Activated CD4-positive, alpha-beta T cell treated with anti-CD3 and anti-CD28 coated beads, Interleukin-2, amount 10 ng/mL, durations not matched to agents 7 days and 5 days (primary cell): ENCODE measurements around the gene OTOP1. TPM values are rescaled to one million over a fixed set of nuclear protein-coding genes. Genes with fewer than 3 reads are reported as not detected.
"Not testable (repeated sequence)": the region's sequence is repeated elsewhere in the genome, so short reads cannot be mapped to it uniquely, and the experiment has no call there.

Experiments used
- CTCF ChIA-PET: fragments of 350-600 bp; sonication (Branson Sonifier 250); formaldehyde crosslinking; loops from one replicate; lab custom pipeline; 2021; ENCODE audit warnings: antibody characterized with exemption; lab: Charles Lee
- POLR2A ChIA-PET: fragments of 350-600 bp; sonication (Branson Sonifier 250); formaldehyde crosslinking; loops from one replicate; lab custom pipeline; 2021; ENCODE audit warnings: antibody characterized with exemption; lab: Charles Lee
- DNase-seq: peaks from one replicate; pipeline ENCODE4 v3.0.0-alpha.2; 2020
- H3K27ac Mint-ChIP-seq: one replicate; pipeline ENCODE4 v1.8.0; 2021; ENCODE audit warnings: mild to moderate bottlenecking, moderate library complexity, mixed read lengths
- H3K27me3 Mint-ChIP-seq: one replicate; pipeline ENCODE4 v1.8.0; 2021; ENCODE audit warnings: mixed read lengths
- H3K36me3 Mint-ChIP-seq: one replicate; pipeline ENCODE4 v1.8.0; 2021; ENCODE audit warnings: low read depth, mixed read lengths
- H3K4me1 Mint-ChIP-seq: one replicate; pipeline ENCODE4 v1.8.0; 2021; ENCODE audit warnings: mixed read lengths
- H3K4me3 Mint-ChIP-seq: one replicate; pipeline ENCODE4 v1.8.0; 2021; ENCODE audit warnings: mild to moderate bottlenecking, moderate library complexity, mixed read lengths
- H3K9me3 Mint-ChIP-seq: one replicate; pipeline ENCODE4 v1.8.0; 2021; ENCODE audit warnings: mixed read lengths
- total RNA-seq, 2 experiments: library from RNA; stranded (reverse); gene quantifications; one replicate each; pipeline ENCODE4 v1.2.3, GENCODE V29; 2021

The OTOP1 gene, protein sequence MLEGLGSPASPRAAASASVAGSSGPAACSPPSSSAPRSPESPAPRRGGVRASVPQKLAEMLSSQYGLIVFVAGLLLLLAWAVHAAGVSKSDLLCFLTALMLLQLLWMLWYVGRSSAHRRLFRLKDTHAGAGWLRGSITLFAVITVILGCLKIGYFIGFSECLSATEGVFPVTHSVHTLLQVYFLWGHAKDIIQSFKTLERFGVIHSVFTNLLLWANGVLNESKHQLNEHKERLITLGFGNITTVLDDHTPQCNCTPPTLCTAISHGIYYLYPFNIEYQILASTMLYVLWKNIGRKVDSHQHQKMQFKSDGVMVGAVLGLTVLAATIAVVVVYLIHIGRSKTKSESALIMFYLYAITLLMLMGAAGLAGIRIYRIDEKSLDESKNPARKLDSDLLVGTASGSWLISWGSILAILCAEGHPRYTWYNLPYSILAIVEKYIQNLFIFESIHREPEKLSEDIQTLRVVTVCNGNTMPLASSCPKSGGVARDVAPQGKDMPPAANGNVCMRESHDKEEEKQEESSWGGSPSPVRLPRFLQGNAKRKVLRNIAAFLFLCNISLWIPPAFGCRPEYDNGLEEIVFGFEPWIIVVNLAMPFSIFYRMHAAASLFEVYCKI
- total RNA-seq = not detected

DNA sequence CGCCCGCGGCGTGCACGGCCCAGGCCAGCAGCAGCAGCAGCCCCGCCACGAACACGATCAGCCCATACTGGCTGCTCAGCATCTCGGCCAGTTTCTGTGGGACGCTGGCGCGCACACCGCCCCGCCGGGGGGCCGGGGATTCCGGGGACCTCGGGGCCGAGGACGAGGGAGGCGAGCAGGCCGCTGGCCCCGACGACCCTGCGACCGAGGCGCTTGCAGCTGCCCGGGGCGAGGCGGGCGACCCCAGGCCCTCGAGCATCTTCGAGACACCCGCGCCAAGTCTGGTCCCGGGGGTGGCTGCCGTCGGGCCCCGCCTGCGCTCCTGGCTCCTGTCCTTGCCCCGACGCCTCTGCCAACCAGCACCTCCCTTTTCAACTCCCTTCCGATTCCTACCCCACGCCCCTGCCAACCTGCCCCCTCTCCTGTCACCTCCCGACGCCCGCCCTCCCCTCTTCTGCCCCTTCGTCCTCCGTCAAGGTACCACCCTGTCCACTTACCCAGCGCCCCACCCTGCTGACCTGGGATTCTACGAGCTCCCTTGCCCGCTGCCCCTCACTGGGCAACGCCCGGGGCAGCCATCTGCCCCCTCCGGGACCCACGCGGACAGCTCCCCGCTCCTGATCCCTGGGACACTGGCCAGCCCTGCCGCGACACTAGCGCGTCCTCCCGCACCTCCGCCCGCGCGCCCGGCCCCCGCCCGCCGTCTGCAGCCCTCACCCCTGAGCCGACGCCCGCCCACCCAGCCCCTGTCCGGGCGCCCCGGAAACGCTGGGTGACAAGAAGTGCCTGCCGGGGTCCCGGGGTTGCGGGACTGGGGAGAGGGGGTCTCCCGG is at the start of gene OTOP1:
Gene OTOP1, minus strand, starts transcription at position 324 of the 833 bp plus-strand sequence. Its CDS starts 65 bp downstream, at position 259.
- Mint-ChIP-seq H3K4me1 (peaks cover 6% of the 10 kb centered on the region), H3K27ac (no peak within 1 kb of the TSS), H3K36me3 (peaks cover 3% of the 10 kb centered on the region), H3K27me3 (peaks cover 65% of the 10 kb centered on the region), H3K9me3 (no peaks in the 10 kb centered on the region), H3K4me3 (no peak within 1 kb of the TSS)
- no peak for DNase-seq
- ChIA-PET CTCF (no interaction called here), POLR2A (no interaction called here)

DNA sequence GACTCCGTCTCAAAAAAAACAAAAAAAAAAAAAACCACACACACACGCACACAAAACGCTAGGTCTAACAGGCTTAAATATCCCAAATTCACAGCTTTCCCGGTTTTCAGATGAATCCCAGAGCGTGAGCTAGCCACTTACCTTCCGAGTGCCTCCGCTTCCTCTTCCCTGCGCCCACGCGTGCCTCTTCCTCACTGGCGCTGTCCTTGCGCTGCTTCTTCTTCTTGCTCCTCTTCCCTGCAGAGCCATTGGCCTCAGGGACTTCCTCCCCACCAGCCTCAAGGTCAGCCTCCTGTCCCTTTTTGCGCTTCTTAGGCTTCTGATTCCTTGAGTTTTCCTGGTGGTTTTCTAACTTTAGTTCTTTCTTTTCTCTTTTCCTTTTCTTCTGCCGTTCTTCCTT is 47.5 kb upstream of the OTOP1 start:
- no peak for DNase-seq
- Mint-ChIP-seq H3K4me3 (no peak overlapping the region), H3K27ac (no peak overlapping the region), H3K36me3 (peaks cover 48% of the 10 kb centered on the region), H3K27me3 (no peaks in the 10 kb centered on the region), H3K4me1 (peaks cover 20% of the 10 kb centered on the region), H3K9me3 (no peaks in the 10 kb centered on the region)
- ChIA-PET CTCF (interaction anchor here (1.2 kb wide), 1 partner anchor 26 kb away, joined by 3 read pairs; the partner anchor contains the start of gene TMEM128), POLR2A (interaction anchor here (1.0 kb wide), 1 partner anchor 29 kb away, joined by 3 read pairs; no protein-coding TSS in a partner anchor)

DNA sequence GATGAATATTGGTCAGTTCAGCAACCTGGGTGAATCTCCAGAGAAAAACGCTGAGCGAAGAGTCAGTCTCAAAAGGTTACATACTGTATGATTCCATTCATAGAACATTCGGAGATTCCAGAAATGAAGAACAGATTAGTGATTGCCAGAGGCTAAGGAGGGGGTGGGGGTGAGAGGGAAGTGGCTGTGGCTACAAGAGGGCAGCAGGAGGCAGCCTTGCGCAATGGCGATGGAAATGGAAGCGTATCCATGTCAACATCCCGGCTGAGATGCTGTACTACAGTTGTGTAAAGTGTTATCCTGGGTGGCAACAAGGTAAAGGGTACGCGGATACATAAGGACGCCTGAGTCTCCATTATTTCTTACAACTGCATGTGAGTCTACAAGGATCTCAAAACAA is 45.2 kb upstream of the OTOP1 start:
- CTCF ChIA-PET = no interaction called here
- Mint-ChIP-seq H3K36me3 (peaks cover 51% of the 10 kb centered on the region), H3K4me1 (peaks cover 28% of the 10 kb centered on the region), H3K4me3 (no peak overlapping the region), H3K9me3 (no peaks in the 10 kb centered on the region), H3K27me3 (no peaks in the 10 kb centered on the region), H3K27ac (peak overlapping the region; percentile 20)
- POLR2A ChIA-PET = no interaction called here
- DNase-seq = no peak

DNA sequence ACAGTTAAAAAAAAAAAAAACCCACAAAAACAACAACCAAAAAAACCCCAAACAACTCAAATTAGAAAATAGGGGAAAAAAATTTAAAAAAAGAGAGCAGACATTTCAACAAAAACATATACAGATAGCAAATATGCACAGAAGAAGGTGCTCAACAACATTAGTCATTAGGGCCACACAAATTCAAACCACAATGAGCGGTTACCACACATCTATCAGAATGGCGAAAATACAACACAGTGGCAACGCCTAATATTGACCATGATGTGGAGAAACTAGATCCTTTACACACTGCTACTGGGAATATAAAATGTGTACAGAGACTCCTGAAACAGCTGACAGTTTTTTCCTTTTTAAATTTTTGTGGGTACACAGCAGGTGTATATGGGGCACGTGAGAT is 43.8 kb upstream of the OTOP1 start:
- peaks cover 54% of the 10 kb centered on the region for H3K36me3 Mint-ChIP-seq
- H3K27me3 Mint-ChIP-seq = no peaks in the 10 kb centered on the region
- CTCF ChIA-PET = interaction anchor here (0.9 to 2.3 kb wide), 3 partner anchors 22 to 69 kb away, joined by 3 to 8 read pairs (median 3); partner anchors contain the start of gene TMEM128
- H3K27ac Mint-ChIP-seq = peak overlapping the region; percentile 87
- no peak for DNase-seq
- peaks cover 28% of the 10 kb centered on the region for H3K4me1 Mint-ChIP-seq
- H3K4me3 Mint-ChIP-seq = peak overlapping the region; percentile 25
- POLR2A ChIA-PET = no interaction called here
- peaks cover 2% of the 10 kb centered on the region for H3K9me3 Mint-ChIP-seq

DNA sequence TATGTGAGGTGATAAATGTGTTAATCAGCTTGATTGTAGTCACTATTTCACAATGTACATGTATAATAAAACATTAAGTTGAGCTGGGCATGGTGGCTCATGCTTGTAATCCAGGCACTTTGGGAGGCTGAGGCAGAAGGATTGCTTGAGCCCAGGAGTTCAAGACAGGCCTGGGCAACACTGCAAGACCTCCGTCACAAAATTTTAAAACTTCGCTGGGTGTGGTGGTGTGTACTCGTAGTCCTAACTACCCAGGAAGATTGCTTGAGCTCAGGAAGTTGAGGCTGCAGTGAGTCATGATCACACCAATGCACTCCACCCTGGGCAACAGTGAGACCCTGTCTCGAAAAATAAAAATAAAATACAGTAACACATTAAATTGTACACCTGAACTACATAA is 43.1 kb upstream of the OTOP1 start:
- no peaks in the 10 kb centered on the region for H3K27me3 Mint-ChIP-seq
- ChIA-PET POLR2A (no interaction called here), CTCF (interaction anchor here (0.9 to 2.3 kb wide), 3 partner anchors 21 to 69 kb away, joined by 3 to 8 read pairs (median 3); partner anchors contain the start of gene TMEM128)
- H3K4me1 Mint-ChIP-seq = peaks cover 28% of the 10 kb centered on the region
- peak overlapping the region; percentile 87 for H3K27ac Mint-ChIP-seq
- peak overlapping the region; percentile 0 for H3K4me3 Mint-ChIP-seq
- H3K9me3 Mint-ChIP-seq = peaks cover 2% of the 10 kb centered on the region
- no peak for DNase-seq
- peaks cover 49% of the 10 kb centered on the region for H3K36me3 Mint-ChIP-seq

DNA sequence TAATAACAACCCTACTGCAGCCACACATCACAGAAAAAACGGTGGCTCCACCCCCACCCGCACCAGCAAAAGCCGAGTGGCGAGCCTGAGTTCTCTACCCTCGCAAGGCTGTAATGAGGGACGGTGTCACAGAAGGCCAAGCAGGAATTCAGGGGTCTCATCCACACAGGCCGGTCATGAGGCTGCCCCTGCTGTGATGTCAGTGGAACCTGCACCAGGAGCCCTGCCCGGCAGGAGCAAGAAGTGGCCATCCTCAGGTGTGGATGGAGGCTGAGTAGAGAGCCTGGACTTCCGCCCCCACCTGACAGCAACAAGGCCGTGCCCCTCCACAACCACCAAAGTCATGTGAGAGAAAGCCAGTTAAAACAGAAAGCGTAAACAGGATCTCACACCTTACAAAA is 42.6 kb upstream of the OTOP1 start:
- H3K36me3 Mint-ChIP-seq = peaks cover 43% of the 10 kb centered on the region
- peaks cover 28% of the 10 kb centered on the region for H3K4me1 Mint-ChIP-seq
- POLR2A ChIA-PET = no interaction called here
- H3K27me3 Mint-ChIP-seq = no peaks in the 10 kb centered on the region
- CTCF ChIA-PET = interaction anchor here (0.7 to 2.3 kb wide), 4 partner anchors 8 to 70 kb away, joined by 3 to 8 read pairs (median 3); partner anchors contain the start of gene TMEM128
- peak overlapping the region; percentile 87 for H3K27ac Mint-ChIP-seq
- DNase-seq = no peak
- peak overlapping the region; percentile 0 for H3K4me3 Mint-ChIP-seq
- peaks cover 2% of the 10 kb centered on the region for H3K9me3 Mint-ChIP-seq

DNA sequence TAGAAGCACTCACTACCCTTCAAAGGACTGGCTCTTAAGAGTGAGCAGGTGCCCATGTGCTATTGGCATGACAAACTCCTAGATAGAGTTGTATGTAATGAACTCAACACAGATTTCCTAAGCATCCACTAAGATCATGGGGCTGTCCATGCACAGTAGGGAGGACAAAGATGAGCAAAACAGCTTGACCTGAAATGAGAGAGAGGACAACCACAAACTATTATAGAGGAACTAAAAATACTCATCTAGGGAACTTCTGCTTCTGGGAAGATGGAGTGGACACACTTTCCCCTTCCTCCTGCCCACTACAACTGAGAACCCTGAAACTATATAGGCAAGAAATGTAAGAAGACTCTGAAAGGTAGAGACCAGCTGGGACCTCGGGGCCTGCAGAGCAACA is 42.0 kb upstream of the OTOP1 start:
- no peak for DNase-seq
- H3K27ac Mint-ChIP-seq = peak overlapping the region; percentile 87
- H3K36me3 Mint-ChIP-seq = peaks cover 41% of the 10 kb centered on the region
- no peaks in the 10 kb centered on the region for H3K27me3 Mint-ChIP-seq
- POLR2A ChIA-PET = no interaction called here
- H3K9me3 Mint-ChIP-seq = peaks cover 2% of the 10 kb centered on the region
- H3K4me3 Mint-ChIP-seq = peak overlapping the region; percentile 1
- CTCF ChIA-PET = interaction anchor here (0.7 to 2.3 kb wide), 3 partner anchors 8 to 20 kb away, joined by 3 to 8 read pairs (median 6); partner anchors contain the start of gene TMEM128
- peaks cover 28% of the 10 kb centered on the region for H3K4me1 Mint-ChIP-seq

DNA sequence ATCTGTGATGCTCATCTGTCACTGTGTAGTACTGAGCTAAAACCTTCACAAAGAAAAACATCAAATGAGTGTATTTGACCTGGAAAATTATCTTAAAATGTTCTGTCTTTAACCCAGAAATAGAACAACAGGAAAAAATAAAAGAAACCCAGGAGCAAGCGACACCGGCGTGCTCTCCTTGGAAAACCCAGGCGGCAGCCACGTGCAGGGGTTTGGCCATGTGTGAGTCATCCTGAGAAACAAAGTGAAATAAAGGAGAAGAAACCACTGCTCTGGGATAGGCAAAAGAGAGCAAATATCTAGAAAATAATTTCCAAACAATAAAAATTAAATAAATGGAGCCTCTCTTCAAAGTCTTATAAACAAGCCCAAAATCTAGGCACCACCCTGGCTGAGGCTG is 41.3 kb upstream of the OTOP1 start:
- peak overlapping the region; percentile 25 for H3K27ac Mint-ChIP-seq
- H3K4me3 Mint-ChIP-seq = no peak overlapping the region
- ChIA-PET CTCF (interaction anchor here (0.8 to 1.3 kb wide), 4 partner anchors 14 to 24 kb away, joined by 3 to 6 read pairs (median 4); no protein-coding TSS in a partner anchor), POLR2A (no interaction called here)
- peaks cover 41% of the 10 kb centered on the region for H3K36me3 Mint-ChIP-seq
- H3K4me1 Mint-ChIP-seq = peaks cover 28% of the 10 kb centered on the region
- DNase-seq = no peak
- no peaks in the 10 kb centered on the region for H3K27me3 Mint-ChIP-seq
- H3K9me3 Mint-ChIP-seq = peaks cover 2% of the 10 kb centered on the region

DNA sequence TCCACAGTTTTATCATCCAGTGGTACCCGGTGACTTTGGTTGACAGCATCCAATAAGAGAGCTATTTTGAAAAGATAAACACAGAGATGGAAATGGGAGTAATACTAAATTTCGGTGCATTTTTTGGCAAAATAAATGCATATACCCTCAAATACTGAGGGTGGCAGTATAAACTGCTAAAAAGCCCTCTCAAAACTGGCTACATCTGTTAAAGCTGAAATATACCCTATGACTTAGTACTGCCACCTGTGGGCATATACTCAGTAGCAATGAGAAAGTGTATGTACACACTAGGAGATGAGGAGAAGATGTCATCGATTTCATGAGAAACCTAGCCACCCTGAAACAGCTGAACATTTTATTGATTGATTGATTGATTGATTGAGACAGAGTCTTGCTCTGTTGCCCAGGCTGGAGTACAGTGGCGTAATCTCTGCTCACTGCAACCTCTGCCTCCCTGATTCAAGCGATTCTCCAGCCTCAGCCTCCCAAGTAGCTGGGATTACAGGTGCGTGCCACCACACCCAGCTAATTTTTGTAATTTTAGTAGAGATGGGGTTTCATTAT is 33.5 kb upstream of the OTOP1 start:
- ChIA-PET POLR2A (no interaction called here), CTCF (interaction anchor here (0.6 to 2.5 kb wide), 8 partner anchors 9 to 88 kb away, joined by 3 to 7 read pairs (median 3); partner anchors contain the start of gene TMEM128)
- H3K27ac Mint-ChIP-seq = no peak overlapping the region
- DNase-seq = peak; percentile 43
- H3K36me3 Mint-ChIP-seq = no peaks in the 10 kb centered on the region
- H3K9me3 Mint-ChIP-seq = no peaks in the 10 kb centered on the region
- H3K27me3 Mint-ChIP-seq = no peaks in the 10 kb centered on the region
- peaks cover 2% of the 10 kb centered on the region for H3K4me1 Mint-ChIP-seq
- H3K4me3 Mint-ChIP-seq = no peak overlapping the region

DNA sequence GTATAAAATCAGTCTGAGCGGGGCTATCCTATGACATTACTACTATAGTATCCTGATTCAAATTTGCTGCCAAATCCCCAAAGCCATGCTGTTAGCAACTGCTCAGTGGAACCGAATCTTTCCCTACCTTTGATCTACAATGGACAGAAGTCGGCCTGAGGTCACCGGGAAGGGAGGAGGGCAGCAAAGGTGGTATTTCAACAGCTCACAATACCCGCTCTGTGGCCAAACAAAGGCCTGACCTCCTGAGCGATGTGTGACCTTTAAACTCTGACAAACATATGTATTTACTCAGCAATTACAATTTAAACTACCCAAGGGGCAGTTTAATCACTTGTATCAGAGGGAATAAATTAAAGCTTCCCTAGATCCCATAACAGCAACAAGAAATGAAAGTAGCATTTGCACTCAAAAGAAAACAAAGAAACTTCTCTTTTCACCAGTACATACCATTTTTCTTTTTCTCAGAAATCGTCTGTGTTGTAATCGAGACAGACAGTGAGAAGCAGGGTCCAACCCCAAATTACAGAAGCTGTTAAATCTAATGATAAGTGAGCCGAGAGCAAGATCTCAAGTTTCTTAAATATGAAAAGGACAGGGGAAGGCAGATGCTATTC is 32.9 kb upstream of the OTOP1 start:
- peaks cover 2% of the 10 kb centered on the region for H3K4me1 Mint-ChIP-seq
- no peaks in the 10 kb centered on the region for H3K27me3 Mint-ChIP-seq
- H3K27ac Mint-ChIP-seq = no peak overlapping the region
- CTCF ChIA-PET = interaction anchor here (1.0 to 2.5 kb wide), 7 partner anchors 8 to 89 kb away, joined by 3 to 7 read pairs (median 3); partner anchors contain the start of gene TMEM128
- no peaks in the 10 kb centered on the region for H3K36me3 Mint-ChIP-seq
- no peak overlapping the region for H3K4me3 Mint-ChIP-seq
- no peak for DNase-seq
- H3K9me3 Mint-ChIP-seq = no peaks in the 10 kb centered on the region
- POLR2A ChIA-PET = no interaction called here

DNA sequence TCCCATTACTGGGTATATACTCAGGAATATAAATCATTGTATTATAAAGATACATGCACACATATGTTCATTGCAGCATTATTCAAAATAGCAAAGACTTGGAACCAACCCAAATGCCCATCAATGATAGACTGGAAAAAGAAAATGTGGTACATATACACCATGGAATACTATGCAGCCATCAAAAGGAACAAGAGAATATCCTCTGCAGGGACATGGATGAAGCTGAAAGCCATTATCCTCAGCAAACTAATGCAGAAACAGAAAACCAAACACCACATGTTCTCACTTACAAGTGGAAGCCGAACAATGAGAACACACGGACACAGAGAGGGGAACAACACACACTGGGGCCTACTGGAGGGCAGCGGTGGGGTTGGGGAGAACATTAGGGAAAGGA is 31.0 kb upstream of the OTOP1 start:
- POLR2A ChIA-PET, H3K4me1 Mint-ChIP-seq, H3K27me3 Mint-ChIP-seq, H3K4me3 Mint-ChIP-seq, CTCF ChIA-PET, H3K36me3 Mint-ChIP-seq, DNase-seq, H3K9me3 Mint-ChIP-seq, H3K27ac Mint-ChIP-seq: not testable (repeated sequence)
